HEK293T (cell line): Measurements from ENCODE around the gene TTC16.

Experiments
- FOXK2 ChIP-seq: fragments of 450-650 bp; IDR thresholded peaks from 2 replicates; pipeline ENCODE4 v1.6.1; 2016; ENCODE audit warnings: mild to moderate bottlenecking
- NFRKB ChIP-seq: fragments of 450-650 bp; IDR thresholded peaks from 2 replicates; pipeline ENCODE4 v1.6.1; 2016; ENCODE audit warnings: mild to moderate bottlenecking, moderate library complexity

- no peak for TF ChIP-seq FOXK2
- TF ChIP-seq NFRKB = no peak
Observed at GRCh38 chr9:127746959-127747569, 31.2 kb downstream of the TTC16 start.
